WERI-Rb-1 (cell line): ENCODE results near the gene NR2C2.

Experiments
- DNase-seq: peaks from one replicate; pipeline ENCODE4 v3.0.0-alpha.2; 2020
- H3K27ac ChIP-seq: fragments of 250-450 bp; sonication (Bioruptor Pico); 2 replicates; pipeline ENCODE4 v1.5.1; 2020; ENCODE audit warnings: mild to moderate bottlenecking, moderate library complexity
- H3K27me3 ChIP-seq: fragments of 250-450 bp; sonication (Bioruptor Pico); 2 replicates; pipeline ENCODE4 v1.5.1; 2021; ENCODE audit warnings: mild to moderate bottlenecking, low read depth, moderate library complexity; ENCODE audit not compliant: insufficient read depth, severe bottlenecking
- H3K36me3 ChIP-seq: fragments of 250-450 bp; sonication (Bioruptor Pico); 2 replicates; pipeline ENCODE4 v1.5.1; 2020; ENCODE audit warnings: mild to moderate bottlenecking, moderate library complexity
- H3K4me3 ChIP-seq: 2 replicates; pipeline ENCODE4 v1.5.1; 2011; ENCODE audit warnings: low read depth, mild to moderate bottlenecking, control low read depth, low read length
- H3K9me3 ChIP-seq: fragments of 250-450 bp; sonication (Bioruptor Pico); 2 replicates; pipeline ENCODE4 v1.5.1; 2021; ENCODE audit warnings: mild to moderate bottlenecking, moderate library complexity; ENCODE audit not compliant: severe bottlenecking
- TF ChIP-seq, protein P1 (sequence below): IDR thresholded peaks from 2 replicates; pipeline ENCODE4 v1.5.1; 2011; ENCODE audit warnings: low read depth, mild to moderate bottlenecking, control low read depth, inconsistent platforms, low read length

The NR2C2 gene

DNA sequence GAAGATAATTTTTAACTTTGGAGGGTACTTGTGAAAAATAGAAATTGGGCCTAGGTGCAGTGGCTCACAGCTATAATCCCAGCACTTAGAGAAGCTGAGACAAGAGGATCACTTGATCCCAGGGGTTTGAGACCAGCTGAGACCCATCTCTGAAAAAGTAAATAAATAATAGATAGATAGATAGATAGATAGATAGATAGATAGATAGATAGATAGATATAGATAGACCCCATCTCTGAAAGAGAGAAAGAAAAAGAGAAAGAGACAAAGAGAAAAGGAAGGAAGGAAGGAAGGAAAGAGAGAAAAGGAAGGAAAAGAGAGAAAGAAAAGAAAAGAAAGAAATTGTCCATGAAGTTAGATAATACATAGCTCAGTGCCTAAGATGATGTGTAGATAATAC is 82.2 kb downstream of the NR2C2 start:
- Histone ChIP-seq H3K27ac (no peak overlapping the region), H3K27me3 (no peaks in the 10 kb centered on the region), H3K36me3 (peaks cover 90% of the 10 kb centered on the region), H3K4me3 (no peak overlapping the region), H3K9me3 (no peaks in the 10 kb centered on the region)
- TF ChIP-seq, protein P1, sequence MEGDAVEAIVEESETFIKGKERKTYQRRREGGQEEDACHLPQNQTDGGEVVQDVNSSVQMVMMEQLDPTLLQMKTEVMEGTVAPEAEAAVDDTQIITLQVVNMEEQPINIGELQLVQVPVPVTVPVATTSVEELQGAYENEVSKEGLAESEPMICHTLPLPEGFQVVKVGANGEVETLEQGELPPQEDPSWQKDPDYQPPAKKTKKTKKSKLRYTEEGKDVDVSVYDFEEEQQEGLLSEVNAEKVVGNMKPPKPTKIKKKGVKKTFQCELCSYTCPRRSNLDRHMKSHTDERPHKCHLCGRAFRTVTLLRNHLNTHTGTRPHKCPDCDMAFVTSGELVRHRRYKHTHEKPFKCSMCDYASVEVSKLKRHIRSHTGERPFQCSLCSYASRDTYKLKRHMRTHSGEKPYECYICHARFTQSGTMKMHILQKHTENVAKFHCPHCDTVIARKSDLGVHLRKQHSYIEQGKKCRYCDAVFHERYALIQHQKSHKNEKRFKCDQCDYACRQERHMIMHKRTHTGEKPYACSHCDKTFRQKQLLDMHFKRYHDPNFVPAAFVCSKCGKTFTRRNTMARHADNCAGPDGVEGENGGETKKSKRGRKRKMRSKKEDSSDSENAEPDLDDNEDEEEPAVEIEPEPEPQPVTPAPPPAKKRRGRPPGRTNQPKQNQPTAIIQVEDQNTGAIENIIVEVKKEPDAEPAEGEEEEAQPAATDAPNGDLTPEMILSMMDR = no peak
- DNase-seq = no peak

DNA sequence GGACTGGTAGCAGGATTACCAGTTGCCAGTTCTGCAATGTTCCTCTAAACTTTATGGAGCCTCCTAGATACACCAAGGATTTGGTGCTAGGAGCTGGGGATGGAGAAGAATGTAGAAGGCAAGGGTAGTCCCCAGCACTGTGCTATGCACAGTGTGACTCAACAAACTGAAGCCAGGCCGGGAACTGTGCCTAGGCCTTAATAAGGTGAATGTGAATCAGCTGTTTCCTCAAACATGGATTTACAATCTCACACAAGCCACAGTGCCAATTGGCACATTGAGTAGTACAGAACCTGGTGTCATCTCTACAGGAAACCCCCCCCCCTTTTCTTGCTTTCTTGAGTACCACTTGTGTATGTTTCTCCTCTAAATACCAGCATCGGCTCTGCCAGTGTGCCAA is 85.3 kb downstream of the NR2C2 start:
- Histone ChIP-seq H3K27me3 (no peaks in the 10 kb centered on the region), H3K36me3 (peaks cover 89% of the 10 kb centered on the region), H3K9me3 (no peaks in the 10 kb centered on the region), H3K4me3 (no peak overlapping the region), H3K27ac (no peak overlapping the region)
- DNase-seq = no peak
- TF ChIP-seq, protein P1 = no peak

DNA sequence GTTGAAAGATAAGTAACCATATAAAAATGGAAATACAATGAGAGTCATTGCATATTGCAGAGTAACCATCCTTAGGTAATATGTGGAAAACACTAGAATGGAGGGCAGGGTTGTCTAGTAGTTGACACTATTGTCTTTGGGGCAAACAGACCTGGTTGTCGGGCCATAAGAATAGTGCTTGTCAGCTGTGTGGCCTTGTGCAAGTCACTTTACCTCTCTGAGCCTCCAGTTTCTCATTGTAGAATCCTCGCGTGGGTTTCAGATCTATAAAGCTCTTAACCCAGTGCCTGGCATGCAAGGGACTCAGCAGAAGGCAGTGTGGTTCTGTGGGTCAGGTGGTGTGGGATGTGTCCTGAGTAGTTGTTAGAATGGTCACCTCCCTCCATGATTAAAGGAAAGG is 85.7 kb downstream of the NR2C2 start:
- no peak for DNase-seq
- Histone ChIP-seq H3K36me3 (peaks cover 92% of the 10 kb centered on the region), H3K27ac (no peak overlapping the region), H3K9me3 (no peaks in the 10 kb centered on the region), H3K27me3 (no peaks in the 10 kb centered on the region), H3K4me3 (no peak overlapping the region)
- TF ChIP-seq, protein P1 = no peak

DNA sequence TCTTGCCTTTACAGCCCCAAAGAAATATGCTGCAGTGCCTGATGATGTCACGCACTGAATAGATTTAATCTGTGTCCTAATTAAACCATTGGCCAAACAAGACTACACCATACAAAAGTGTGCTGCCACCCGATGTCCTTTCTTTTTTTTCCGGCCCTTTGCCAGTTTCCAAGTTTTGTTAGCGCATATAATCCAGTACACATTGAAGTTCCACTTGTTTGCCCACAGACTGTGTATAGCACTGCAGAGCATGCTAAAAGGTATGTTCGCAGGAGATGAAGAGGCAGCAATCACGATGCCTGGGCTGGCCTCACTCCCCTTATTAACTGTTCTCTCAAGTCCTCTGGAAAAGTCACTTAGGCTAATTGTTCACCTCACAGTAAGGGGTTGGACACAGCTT is 90.9 kb downstream of the NR2C2 start:
- TF ChIP-seq, protein P1 = no peak
- no peak overlapping the region for H3K27ac ChIP-seq
- H3K9me3 ChIP-seq = no peaks in the 10 kb centered on the region
- no peaks in the 10 kb centered on the region for H3K27me3 ChIP-seq
- DNase-seq = no peak
- H3K4me3 ChIP-seq = no peak overlapping the region
- peaks cover 88% of the 10 kb centered on the region for H3K36me3 ChIP-seq

DNA sequence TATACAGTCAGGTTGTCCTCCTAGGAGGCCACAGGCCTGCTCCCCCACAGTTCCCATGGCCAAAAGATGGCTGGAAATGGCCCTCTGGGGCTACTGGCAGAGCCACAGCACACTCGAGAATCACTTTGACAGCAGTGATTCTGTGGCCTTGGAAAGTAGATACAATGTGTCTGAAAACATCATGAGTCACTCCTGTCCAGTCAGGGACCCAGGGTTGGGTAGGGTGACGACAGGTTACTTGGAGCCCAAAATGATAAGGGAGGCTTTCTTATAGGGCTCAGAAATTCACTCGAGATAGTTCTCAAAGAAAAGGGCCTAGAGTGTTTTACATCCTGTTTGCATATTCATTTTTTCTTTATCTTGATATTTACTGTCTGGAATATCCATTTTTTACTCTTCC is 93.5 kb downstream of the NR2C2 start:
- Histone ChIP-seq H3K4me3 (no peak overlapping the region), H3K36me3 (peaks cover 91% of the 10 kb centered on the region), H3K27ac (no peak overlapping the region), H3K9me3 (no peaks in the 10 kb centered on the region), H3K27me3 (no peaks in the 10 kb centered on the region)
- TF ChIP-seq, protein P1 = no peak
- no peak for DNase-seq

DNA sequence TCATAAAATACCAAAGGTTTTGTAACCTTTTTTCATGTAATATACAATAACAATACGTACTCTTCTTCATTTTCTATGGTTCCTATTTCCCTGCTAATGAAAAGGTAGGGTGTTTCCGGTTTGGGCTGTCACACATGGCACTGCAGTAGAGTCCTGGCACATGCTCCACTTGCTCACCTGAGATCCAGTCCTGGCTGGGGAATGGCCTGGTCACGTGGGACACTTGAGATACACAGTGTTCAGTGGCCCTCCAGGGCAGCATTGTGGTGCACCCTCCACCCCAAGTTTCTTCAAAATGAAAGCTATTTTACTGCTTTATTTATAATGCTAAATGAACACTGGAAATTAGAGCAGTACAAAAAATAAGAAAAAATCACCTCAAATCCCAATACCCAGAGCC is 94.6 kb downstream of the NR2C2 start:
- peaks cover 92% of the 10 kb centered on the region for H3K36me3 ChIP-seq
- H3K9me3 ChIP-seq = no peaks in the 10 kb centered on the region
- H3K27ac ChIP-seq = no peak overlapping the region
- no peak for DNase-seq
- no peaks in the 10 kb centered on the region for H3K27me3 ChIP-seq
- H3K4me3 ChIP-seq = no peak overlapping the region
- TF ChIP-seq, protein P1 = no peak
